Natural killer cell (primary cell): ENCODE measurements around the gene MED28. TPM values are rescaled to one million over a fixed set of nuclear protein-coding genes. Genes with fewer than 3 reads are reported as not detected.

Experiments
- ATAC-seq, 3 donors: fragments of 150-1000 bp in 2 of 3; fragments of 200-7000 bp in 1 of 3; cut with Tn5 transposase; 1 replicate in 1 of 3; 2 replicates in 2 of 3; pipeline ENCODE4 v1.10.0; 2021; ENCODE audit warnings: mild to moderate bottlenecking in 2 of 3, moderate library complexity in 2 of 3
- DNase-seq, 2 donors: peaks; one replicate each; pipeline versions ENCODE4 v3.0.0 to v3.0.0-alpha.2; 2013 to 2021; ENCODE audit warnings: mixed read lengths in 1 of 2
- H3K27ac ChIP-seq: one replicate; pipeline ENCODE4 v1.5.1; 2013; ENCODE audit warnings: mild to moderate bottlenecking, low read length
- H3K27me3 ChIP-seq: one replicate; pipeline ENCODE4 v1.6.1; 2013; ENCODE audit warnings: low read length; ENCODE audit not compliant: control insufficient read depth, insufficient read depth
- H3K36me3 ChIP-seq: one replicate; pipeline ENCODE4 v1.6.1; 2013; ENCODE audit warnings: low read length; ENCODE audit not compliant: control insufficient read depth, insufficient read depth
- H3K4me1 ChIP-seq: one replicate; pipeline ENCODE4 v1.6.1; 2013; ENCODE audit warnings: low read length; ENCODE audit not compliant: control insufficient read depth, insufficient read depth
- H3K4me3 ChIP-seq: one replicate; pipeline ENCODE4 v1.5.1; 2013; ENCODE audit warnings: low read length
- H3K9me3 ChIP-seq: one replicate; pipeline ENCODE4 v1.6.1; 2013; ENCODE audit warnings: low read length; ENCODE audit not compliant: control insufficient read depth, insufficient read depth
- H3K27ac Mint-ChIP-seq, 2 donors: one replicate each; pipeline ENCODE4 v1.8.0; 2022; ENCODE audit warnings: mild to moderate bottlenecking in 2 of 2, mixed read lengths in 2 of 2, moderate library complexity in 1 of 2
- H3K27me3 Mint-ChIP-seq, 2 donors: one replicate each; pipeline ENCODE4 v1.8.0; 2022; ENCODE audit warnings: low read depth in 2 of 2, mixed read lengths in 2 of 2
- H3K36me3 Mint-ChIP-seq: one replicate; pipeline ENCODE4 v1.8.0; 2022; ENCODE audit warnings: mixed read lengths
- H3K4me1 Mint-ChIP-seq, 2 donors: one replicate each; pipeline ENCODE4 v1.8.0; 2022; ENCODE audit warnings: mixed read lengths in 2 of 2
- H3K4me3 Mint-ChIP-seq: one replicate; pipeline ENCODE4 v1.8.0; 2022; ENCODE audit warnings: mild to moderate bottlenecking, moderate library complexity, mixed read lengths
- H3K9me3 Mint-ChIP-seq, 2 donors: one replicate each; pipeline ENCODE4 v1.8.0; 2022; ENCODE audit warnings: mixed read lengths in 2 of 2
- CTCF ChIP-seq: fragments of 200-600 bp; IDR thresholded peaks from one replicate; pipeline ENCODE4 v1.8.0; 2022; ENCODE audit warnings: antibody characterized with exemption
- WGBS: methylation state at CpG from one replicate; pipeline ENCODE4 v1.1.7; 2013; ENCODE audit warnings: missing lambda C conversion rate; ENCODE audit not compliant: insufficient coverage; 5-methylcytosine and 5-hydroxymethylcytosine counted together
- intact Hi-C: fragments of 100-400 bp; cut with micrococcal nuclease; formaldehyde crosslinking; loops from one replicate; pipeline ENCODE4 v1.14.2; 2022
- total RNA-seq, 4 donors: library from RNA; stranded (reverse); fragments of 120-200 nt in 1 of 4; gene quantifications; one replicate each; pipeline versions ENCODE4 v1.2.3 to v1.2.4, GENCODE V29; 2013 to 2022

The MED28 gene
- total RNA-seq, 3 donors from 2014 or later (not counting 1 experiment from before 2014, with no cell fraction given) = 44.8 to 63.3 (median 51.1) TPM

DNA sequence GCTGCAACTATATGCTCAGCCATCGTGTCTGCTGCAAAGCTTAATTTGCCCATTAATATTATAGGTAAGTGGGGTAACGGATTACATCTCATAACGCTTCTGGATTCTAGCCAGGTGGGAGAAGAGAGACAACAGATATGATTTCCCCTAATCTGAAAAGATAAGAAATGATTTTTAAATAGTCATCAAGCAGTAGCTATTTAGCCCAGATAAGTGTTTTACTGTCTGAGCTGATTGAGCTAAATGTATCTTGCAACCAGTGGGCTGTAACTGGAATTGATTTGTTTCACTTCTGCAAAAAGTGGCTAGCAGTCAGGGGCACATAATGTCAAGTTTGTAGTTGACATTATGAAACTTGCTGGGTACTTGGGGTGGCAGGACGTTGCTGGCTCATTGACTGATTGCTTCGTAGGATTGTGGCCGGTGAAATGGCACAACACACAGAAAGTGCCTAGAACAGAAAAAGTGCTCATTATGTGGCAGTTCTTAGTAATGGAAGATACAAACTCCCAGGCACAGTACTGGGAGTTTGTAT is 18.9 kb upstream of the MED28 start:
- Histone ChIP-seq H3K4me3 (no peak overlapping the region), H3K27me3 (no peaks in the 10 kb centered on the region), H3K27ac (no peak overlapping the region), H3K9me3 (no peaks in the 10 kb centered on the region), H3K36me3 (peaks cover 66% of the 10 kb centered on the region), H3K4me1 (no peaks in the 10 kb centered on the region)
- intact Hi-C loops = no loop called here
- Mint-ChIP-seq H3K9me3 (no peaks in the 10 kb centered on the region), H3K36me3 (peaks cover 13% of the 10 kb centered on the region), H3K27me3 (no peaks in the 10 kb centered on the region), H3K27ac (no peak overlapping the region), H3K4me3 (no peak overlapping the region), H3K4me1 (peaks cover 0 to 5% of the 10 kb centered on the region in 2 donors)
- ATAC-seq (no peak), DNase-seq (no peak)
- no peak for TF ChIP-seq CTCF
- 68% methylated on average over 6 of the region's 6 CpGs for WGBS

DNA sequence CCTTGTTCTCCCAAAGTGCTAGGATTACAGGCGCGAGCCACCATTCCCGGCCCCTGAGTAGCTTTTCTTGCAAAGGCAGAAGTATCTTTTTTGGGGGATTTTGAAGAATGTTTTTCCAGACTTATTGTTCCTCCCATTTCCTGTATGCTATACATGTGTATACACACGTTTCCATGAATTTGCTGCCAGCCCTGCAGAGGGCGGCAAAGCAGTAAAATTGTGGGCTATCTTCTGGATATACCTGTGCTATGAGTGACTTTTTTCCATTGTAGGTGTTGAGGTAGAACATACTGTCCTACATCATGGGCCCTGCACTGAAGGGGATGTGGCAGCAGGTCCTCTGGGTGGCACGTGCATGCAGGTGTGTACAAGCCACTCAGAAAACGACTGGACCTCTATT is 16.9 kb upstream of the MED28 start:
- H3K9me3 ChIP-seq = no peaks in the 10 kb centered on the region
- no peak overlapping the region for H3K27ac Mint-ChIP-seq
- peaks cover 13% of the 10 kb centered on the region for H3K36me3 Mint-ChIP-seq
- H3K4me3 Mint-ChIP-seq = no peak overlapping the region
- H3K4me3 ChIP-seq = no peak overlapping the region
- H3K4me1 Mint-ChIP-seq = no peaks in the 10 kb centered on the region
- no peaks in the 10 kb centered on the region for H3K27me3 ChIP-seq
- 93% methylated on average over 7 of the region's 7 CpGs for WGBS
- H3K4me1 ChIP-seq = no peaks in the 10 kb centered on the region
- no peak for ATAC-seq
- no peak for TF ChIP-seq CTCF
- intact Hi-C loops = no loop called here
- no peak for DNase-seq
- H3K9me3 Mint-ChIP-seq = no peaks in the 10 kb centered on the region
- no peak overlapping the region for H3K27ac ChIP-seq
- H3K36me3 ChIP-seq = peaks cover 60% of the 10 kb centered on the region
- H3K27me3 Mint-ChIP-seq = no peaks in the 10 kb centered on the region

DNA sequence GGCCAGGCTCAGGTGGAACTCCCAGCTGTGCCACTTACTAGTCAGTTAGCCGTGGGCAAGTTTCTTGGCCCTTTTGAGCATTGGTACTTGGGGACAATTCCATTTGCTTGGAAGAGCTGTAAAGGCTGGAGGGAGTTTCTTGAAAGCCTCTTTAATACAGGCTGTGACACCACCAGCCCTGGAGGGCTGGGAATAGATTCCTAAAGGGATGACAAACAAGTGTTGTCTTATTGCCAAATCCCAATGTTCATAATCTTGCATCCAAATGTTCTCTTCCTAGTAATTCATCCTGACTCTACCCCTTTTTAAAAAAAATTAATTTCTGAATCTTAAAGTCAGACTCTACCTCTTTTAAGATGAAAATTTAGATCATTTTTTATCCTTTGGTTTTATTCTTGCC is 14.6 kb upstream of the MED28 start:
- 100% methylated on average over 1 of the region's 1 CpG for WGBS
- Mint-ChIP-seq H3K36me3 (peaks cover 13% of the 10 kb centered on the region), H3K4me3 (no peak overlapping the region), H3K27ac (no peak overlapping the region), H3K9me3 (no peaks in the 10 kb centered on the region), H3K27me3 (no peaks in the 10 kb centered on the region), H3K4me1 (no peaks in the 10 kb centered on the region)
- Histone ChIP-seq H3K36me3 (peaks cover 56% of the 10 kb centered on the region), H3K4me1 (no peaks in the 10 kb centered on the region), H3K9me3 (no peaks in the 10 kb centered on the region), H3K27me3 (no peaks in the 10 kb centered on the region), H3K4me3 (no peak overlapping the region), H3K27ac (no peak overlapping the region)
- intact Hi-C loops = no loop called here
- ATAC-seq (no peak), DNase-seq (no peak)
- TF ChIP-seq CTCF = no peak

DNA sequence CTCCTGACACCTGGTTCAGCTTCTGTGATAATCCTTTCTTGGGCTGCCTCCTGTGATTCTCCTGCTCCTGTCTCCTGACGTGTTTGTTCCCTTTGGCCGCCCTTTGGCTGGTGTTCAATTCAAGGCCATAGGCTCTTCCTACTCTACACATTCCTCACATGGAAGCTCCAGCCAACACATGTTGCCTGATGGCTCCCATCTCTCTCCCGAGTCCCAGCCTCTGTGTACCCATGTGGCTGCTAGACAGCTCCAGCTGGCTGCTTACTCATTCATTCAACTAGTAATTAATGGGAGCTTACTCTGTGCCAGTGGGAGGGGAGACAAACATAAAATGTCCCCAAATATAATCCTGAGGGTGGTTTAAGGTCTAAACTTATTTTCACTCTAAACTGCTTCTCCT is 9.2 kb upstream of the MED28 start:
- Histone ChIP-seq H3K9me3 (no peaks in the 10 kb centered on the region), H3K4me1 (no peaks in the 10 kb centered on the region), H3K27ac (no peak overlapping the region), H3K4me3 (no peak overlapping the region), H3K27me3 (no peaks in the 10 kb centered on the region), H3K36me3 (peaks cover 45% of the 10 kb centered on the region)
- Mint-ChIP-seq H3K4me3 (no peak overlapping the region), H3K27ac (no peak overlapping the region), H3K4me1 (no peaks in the 10 kb centered on the region), H3K9me3 (no peaks in the 10 kb centered on the region), H3K36me3 (peaks cover 21% of the 10 kb centered on the region), H3K27me3 (no peaks in the 10 kb centered on the region)
- WGBS = 95% methylated on average over 3 of the region's 3 CpGs
- ATAC-seq (no peak), DNase-seq (no peak)
- no peak for TF ChIP-seq CTCF
- intact Hi-C loops = no loop called here
